K562 (cell line): ENCODE data around the gene LHX3. TPM values are rescaled to one million over a fixed set of nuclear protein-coding genes. Genes with fewer than 3 reads are reported as not detected.

Source experiments
- E2F6 ChIP-seq, 2 experiments: IDR thresholded peaks; 2 replicates each; pipeline ENCODE4 v1.6.1; 2011; ENCODE audit warnings: borderline replicate concordance in 1 of 2, control low read depth in 1 of 2, low read depth in 1 of 2, low read length in 1 of 2, mild to moderate bottlenecking in 1 of 2, mixed read lengths in 1 of 2, moderate library complexity in 1 of 2; ENCODE audit not compliant: insufficient read depth in 1 of 2, insufficient read length in 1 of 2, poor library complexity in 1 of 2, severe bottlenecking in 1 of 2; ENCODE audit errors: extremely low read depth in 1 of 2
- FOXK2 ChIP-seq, 2 experiments: fragments of 450-650 bp; IDR thresholded peaks in 1 of 2; conservative IDR thresholded peaks in 1 of 2; 2 replicates each; pipeline ENCODE4 v1.6.1; 2016; ENCODE audit warnings: low read depth in 2 of 2, mild to moderate bottlenecking in 1 of 2
- RBM25 ChIP-seq: fragments of 200-400 bp; formaldehyde crosslinking; IDR thresholded peaks from 2 replicates; pipeline ENCODE4 v1.6.1; 2018; ENCODE audit warnings: low read length, low read depth, moderate library complexity; ENCODE audit not compliant: severe bottlenecking
- RBM34 ChIP-seq: fragments of 200-400 bp; formaldehyde crosslinking; IDR thresholded peaks from 2 replicates; pipeline ENCODE4 v1.6.1; 2018; ENCODE audit warnings: low read length, borderline replicate concordance; ENCODE audit not compliant: insufficient read depth
- RNF2 ChIP-seq: sonication (generic); IDR thresholded peaks from 2 replicates; pipeline ENCODE4 v1.6.1; 2016
- SMAD4 ChIP-seq: fragments of 250-450 bp; sonication (Bioruptor Pico); conservative IDR thresholded peaks from 2 replicates; pipeline ENCODE4 v1.8.0; 2021; ENCODE audit warnings: inconsistent platforms, mild to moderate bottlenecking, moderate library complexity
- SNIP1 ChIP-seq: fragments of 450-650 bp; IDR thresholded peaks from 2 replicates; pipeline ENCODE4 v1.7.1; 2017; ENCODE audit warnings: low read depth, mild to moderate bottlenecking
- SREBF2 ChIP-seq: sonication (generic); formaldehyde crosslinking; IDR thresholded peaks from 2 replicates; pipeline ENCODE4 v1.4.0; 2020; ENCODE audit warnings: mild to moderate bottlenecking, missing genetic modification reagents
- STAT6 ChIP-seq: sonication (generic); formaldehyde crosslinking; IDR thresholded peaks from 2 replicates; pipeline ENCODE4 v1.8.1; 2023; ENCODE audit warnings: mild to moderate bottlenecking, missing genetic modification reagents
- U2AF1 ChIP-seq: fragments of 200-400 bp; formaldehyde crosslinking; optimal IDR thresholded peaks from 2 replicates; pipeline ENCODE3; 2017; ENCODE audit warnings: mild to moderate bottlenecking, low read depth, low read length, moderate library complexity
- ZBTB43 ChIP-seq: sonication (generic); formaldehyde crosslinking; IDR thresholded peaks from 2 replicates; pipeline ENCODE4 v1.8.0; 2023; ENCODE audit warnings: mild to moderate bottlenecking, missing genetic modification reagents
- ZNF140 ChIP-seq: fragments of 250-450 bp; sonication (Bioruptor Pico); IDR thresholded peaks from 2 replicates; pipeline ENCODE4 v1.8.0; 2021; ENCODE audit warnings: moderate library complexity, mild to moderate bottlenecking, inconsistent platforms
- ZNF639 ChIP-seq, 2 experiments: fragments of 200-800 bp in 1 of 2; sonication (Bioruptor generic) in 1 of 2; sonication (generic) in 1 of 2; formaldehyde crosslinking in 1 of 2; IDR thresholded peaks in 1 of 2; conservative IDR thresholded peaks in 1 of 2; 2 replicates each; pipeline versions ENCODE4 v1.5.0 to v1.6.1; 2016 to 2020; ENCODE audit warnings: missing compliant biosample characterization in 1 of 2, missing genetic modification characterization in 1 of 2, missing genetic modification reagents in 1 of 2
- polyA plus RNA-seq, 8 experiments: library from polyadenylated mRNA; depleted of rRNA in 4 of 8; stranded (reverse) in 5 of 8; unstranded in 3 of 8; fragments of >200 nt; fragmentation: Nextera tagmentation in 2 of 8; fragmentation: Illumina TruSeq in 1 of 8; extraction: Ambion mirVana in 2 of 8; extraction: Trizol in 1 of 8; gene quantifications; 2 replicates each; pipeline versions ENCODE4 v1.2.1 to v1.2.3, GENCODE V29; 2011 to 2014; ENCODE audit warnings: inconsistent platforms in 1 of 8, missing spikeins in 1 of 8
- total RNA-seq, 7 experiments: library from RNA; depleted of rRNA in 6 of 7; stranded (reverse); fragments of >200 nt in 6 of 7; fragmentation: Illumina TruSeq in 2 of 7; extraction: Trizol in 2 of 7; gene quantifications; 2 replicates each; pipeline versions ENCODE4 v1.2.1 to v1.2.3, GENCODE V29; 2011 to 2021; ENCODE audit warnings: low replicate concordance in 1 of 7
- TF ChIP-seq, protein P1 (sequence below): sonication (generic); formaldehyde crosslinking; IDR thresholded peaks from 2 replicates; pipeline ENCODE4 v1.9.0; 2022; ENCODE audit warnings: mild to moderate bottlenecking, missing genetic modification reagents
- TF ChIP-seq, protein P2 (sequence below): fragments of 250-450 bp; sonication (Bioruptor Pico); IDR thresholded peaks from 2 replicates; pipeline ENCODE4 v1.8.0; 2022; ENCODE audit warnings: moderate library complexity, mild to moderate bottlenecking, inconsistent platforms
- TF ChIP-seq, protein P3 (sequence below): fragments of 250-450 bp; sonication (Bioruptor Pico); IDR thresholded peaks from 2 replicates; pipeline ENCODE4 v1.4.0; 2020

Gene LHX3
- total and polyA plus RNA-seq, 9 of the 15 experiments (the other 6 are each of a cell fraction or from before 2014, with no cell fraction given), result 0.09 TPM; not detected in 8

- TF ChIP-seq RBM34, result no peak
- no peak for TF ChIP-seq U2AF1
- no peak for TF ChIP-seq SNIP1
- peak in 1 of 2 experiments; percentile 51 for TF ChIP-seq E2F6 (IDR thresholded peaks at IDR 0.05; ENCODE audit: borderline replicate concordance in 1 of 2, extremely low read depth in 1 of 2, insufficient read depth in 1 of 2, insufficient read length in 1 of 2, low read depth in 1 of 2, low read length in 1 of 2, poor library complexity in 1 of 2, severe bottlenecking in 1 of 2)
- TF ChIP-seq RBM25, result no peak
- 0 out of 4 replicates have a peak, but pooled peaks of 1 of the 2 experiments have one; percentile 37 for TF ChIP-seq ZNF639 (CRISPR knock-in tag; conservative IDR thresholded peaks at IDR 0.05 in 1 of 2, IDR thresholded peaks at IDR 0.05 in 1 of 2)
- TF ChIP-seq, protein P1, sequence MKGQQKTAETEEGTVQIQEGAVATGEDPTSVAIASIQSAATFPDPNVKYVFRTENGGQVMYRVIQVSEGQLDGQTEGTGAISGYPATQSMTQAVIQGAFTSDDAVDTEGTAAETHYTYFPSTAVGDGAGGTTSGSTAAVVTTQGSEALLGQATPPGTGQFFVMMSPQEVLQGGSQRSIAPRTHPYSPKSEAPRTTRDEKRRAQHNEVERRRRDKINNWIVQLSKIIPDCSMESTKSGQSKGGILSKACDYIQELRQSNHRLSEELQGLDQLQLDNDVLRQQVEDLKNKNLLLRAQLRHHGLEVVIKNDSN (CRISPR knock-in tag), result no peak
- no peak for TF ChIP-seq STAT6 (CRISPR knock-in tag)
- no peak for TF ChIP-seq ZNF140 (CRISPR knock-in tag)
- no peak for TF ChIP-seq SREBF2
- TF ChIP-seq, protein P2, sequence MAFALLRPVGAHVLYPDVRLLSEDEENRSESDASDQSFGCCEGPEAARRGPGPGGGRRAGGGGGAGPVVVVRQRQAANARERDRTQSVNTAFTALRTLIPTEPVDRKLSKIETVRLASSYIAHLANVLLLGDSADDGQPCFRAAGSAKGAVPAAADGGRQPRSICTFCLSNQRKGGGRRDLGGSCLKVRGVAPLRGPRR (CRISPR knock-in tag), result no peak
- no peak for TF ChIP-seq RNF2
- TF ChIP-seq ZBTB43, result no peak
- TF ChIP-seq, protein P3, sequence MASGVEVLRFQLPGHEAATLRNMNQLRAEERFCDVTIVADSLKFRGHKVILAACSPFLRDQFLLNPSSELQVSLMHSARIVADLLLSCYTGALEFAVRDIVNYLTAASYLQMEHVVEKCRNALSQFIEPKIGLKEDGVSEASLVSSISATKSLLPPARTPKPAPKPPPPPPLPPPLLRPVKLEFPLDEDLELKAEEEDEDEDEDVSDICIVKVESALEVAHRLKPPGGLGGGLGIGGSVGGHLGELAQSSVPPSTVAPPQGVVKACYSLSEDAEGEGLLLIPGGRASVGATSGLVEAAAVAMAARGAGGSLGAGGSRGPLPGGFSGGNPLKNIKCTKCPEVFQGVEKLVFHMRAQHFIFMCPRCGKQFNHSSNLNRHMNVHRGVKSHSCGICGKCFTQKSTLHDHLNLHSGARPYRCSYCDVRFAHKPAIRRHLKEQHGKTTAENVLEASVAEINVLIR, result no peak
- no peak; the same call in 1 of the 2 replicates for TF ChIP-seq SMAD4 (CRISPR knock-in tag)
- no peak for TF ChIP-seq FOXK2 (conservative IDR thresholded peaks at IDR 0.05 in 1 of 2, IDR thresholded peaks at IDR 0.05 in 1 of 2; ENCODE audit: low read depth in 2 of 2)
These were observed 26.8 kb upstream of the LHX3 start (continued) for GRCh38 chr9:136231478-136232297.
